ENCODE results near the gene TBC1D14. TPM values are rescaled to one million over a fixed set of nuclear protein-coding genes. Genes with fewer than 3 reads are reported as not detected.

Gene TBC1D14
- total and polyA plus RNA-seq, 10 of the 15 experiments (the other 5 are each of a cell fraction or from before 2014, with no cell fraction given): 0.87 to 39.3 (median 30.1) TPM

DNA sequence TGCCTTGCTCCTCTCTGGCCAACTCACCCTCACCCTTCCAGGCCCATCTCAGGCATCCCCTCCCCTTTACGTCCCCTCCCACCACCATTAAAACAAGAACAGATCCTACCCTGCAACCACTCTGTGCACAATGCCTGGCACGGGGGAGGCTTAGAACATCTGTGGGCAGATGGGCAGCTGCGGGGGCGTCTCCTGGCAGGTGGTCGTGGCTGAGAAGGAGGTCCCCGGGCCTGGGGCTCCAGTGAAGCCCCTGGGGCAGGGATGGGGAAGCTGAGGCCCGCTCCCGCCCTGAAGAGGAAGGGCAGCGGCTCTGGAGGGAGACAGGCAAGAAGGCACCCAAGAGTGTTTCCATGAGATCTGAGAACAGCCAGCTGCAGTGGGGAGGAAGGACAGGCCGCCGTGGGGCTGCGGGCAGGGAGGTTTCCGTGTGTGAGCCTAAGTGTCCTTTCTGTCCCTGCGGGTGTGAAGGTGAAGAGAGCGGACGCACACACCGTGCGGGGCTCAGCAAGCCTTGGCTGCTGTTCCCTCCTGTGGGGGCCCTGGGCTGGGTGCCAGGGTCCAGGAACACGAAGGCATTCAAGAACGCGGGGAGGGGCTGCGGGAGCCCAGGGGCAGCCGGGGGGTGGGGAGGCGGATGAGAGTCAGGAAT is 7.8 kb upstream of the TBC1D14 start:
- ATAC-seq (no peak), DNase-seq (ENCODE audit: low read depth, low spot score) (no peak), FAIRE-seq (no peak)
- CTCF ChIA-PET: no interaction called here
- intact Hi-C loops (cut with micrococcal nuclease; ENCODE audit: unreplicated experiment) (no loop called here), in situ Hi-C loops (cut with MboI) (no loop called here)
- H3K27me3 ChIP-seq (replicated peaks in 1 of 2; ENCODE audit: control insufficient read depth in 2 of 2, insufficient read depth in 2 of 2, low read length in 1 of 2): no peaks in the 10 kb centered on the region
- TF ChIP-seq BCL3 (IDR thresholded peaks at IDR 0.05; ENCODE audit: borderline replicate concordance, insufficient read depth, low read depth, low read length, poor library complexity, severe bottlenecking) (peak; percentile 23), CHD1 (IDR thresholded peaks at IDR 0.05; ENCODE audit: low read depth, low read length) (no peak)
- 77% methylated on average over 20 of the region's 24 CpGs for WGBS (ENCODE audit: insufficient coverage, insufficient replicate concordance, low lambda C conversion rate, missing lambda C conversion rate)
- H3K4me3 ChIP-seq: no peak overlapping the region
- BruUV-seq (replicated peaks): no TSS peak
- H3K9me3 ChIP-seq (replicated peaks; ENCODE audit: control insufficient read depth, insufficient read depth, low read length): no peaks in the 10 kb centered on the region
- RAD21 ChIA-PET (ENCODE audit: unreplicated experiment): no interaction called here
- no peak overlapping the region for H3K27ac ChIP-seq (ENCODE audit: control insufficient read depth, insufficient read depth)
- SMC1A ChIA-PET (ENCODE audit: uncharacterized antibody, unreplicated experiment): no interaction called here
- H3K36me3 ChIP-seq (ENCODE audit: control insufficient read depth in 2 of 2, insufficient read depth in 2 of 2, low read length in 1 of 2): no peaks in the 10 kb centered on the region
- H4K20me1 ChIP-seq (ENCODE audit: control insufficient read depth, insufficient read depth): no peaks in the 10 kb centered on the region
- POLR2A ChIA-PET: interaction anchor here (1.1 kb wide), 1 partner anchor 16 kb away, joined by 3 read pairs; no protein-coding TSS in a partner anchor
- no peaks in the 10 kb centered on the region for H3K79me2 ChIP-seq (ENCODE audit: control insufficient read depth, insufficient read depth, low read length)
- H3K4me2 ChIP-seq (ENCODE audit: control insufficient read depth, insufficient read depth): no peak overlapping the region
- H3K4me1 ChIP-seq (ENCODE audit: control insufficient read depth, insufficient read depth, low read length): peaks cover 15% of the 10 kb centered on the region
- no peak overlapping the region for H2AFZ ChIP-seq (ENCODE audit: control insufficient read depth, low read depth, low read length)
- no peak overlapping the region for H3K9ac ChIP-seq (ENCODE audit: control insufficient read depth, insufficient read depth, low read length)

GRCh38 chr4:6902318-6903042 is 7.1 kb upstream of the TBC1D14 start:
- 73% methylated on average over 27 of the region's 27 CpGs for WGBS (ENCODE audit: insufficient coverage, insufficient replicate concordance, low lambda C conversion rate, missing lambda C conversion rate)
- FAIRE-seq (no peak), ATAC-seq (no peak), DNase-seq (ENCODE audit: low read depth, low spot score) (no peak)
- H3K4me1 ChIP-seq (ENCODE audit: control insufficient read depth, insufficient read depth, low read length): peaks cover 15% of the 10 kb centered on the region
- no peak overlapping the region for H2AFZ ChIP-seq (ENCODE audit: control insufficient read depth, low read depth, low read length)
- H4K20me1 ChIP-seq (ENCODE audit: control insufficient read depth, insufficient read depth): no peaks in the 10 kb centered on the region
- no peak overlapping the region for H3K9ac ChIP-seq (ENCODE audit: control insufficient read depth, insufficient read depth, low read length)
- no peak overlapping the region for H3K27ac ChIP-seq (ENCODE audit: control insufficient read depth, insufficient read depth)
- in situ Hi-C loops (cut with MboI) (no loop called here), intact Hi-C loops (cut with micrococcal nuclease; ENCODE audit: unreplicated experiment) (no loop called here)
- no peaks in the 10 kb centered on the region for H3K36me3 ChIP-seq (ENCODE audit: control insufficient read depth in 2 of 2, insufficient read depth in 2 of 2, low read length in 1 of 2)
- H3K9me3 ChIP-seq (replicated peaks; ENCODE audit: control insufficient read depth, insufficient read depth, low read length): no peaks in the 10 kb centered on the region
- BruUV-seq (replicated peaks): no TSS peak
- ChIA-PET POLR2A (interaction anchor here (1.1 kb wide), 1 partner anchor 17 kb away, joined by 3 read pairs; no protein-coding TSS in a partner anchor), RAD21 (ENCODE audit: unreplicated experiment) (interaction anchor here (0.9 kb wide), 1 partner anchor 139 kb away, joined by 3 read pairs; no protein-coding TSS in a partner anchor), CTCF (no interaction called here), SMC1A (ENCODE audit: uncharacterized antibody, unreplicated experiment) (no interaction called here)
- H3K4me3 ChIP-seq: no peak overlapping the region
- no peak overlapping the region for H3K4me2 ChIP-seq (ENCODE audit: control insufficient read depth, insufficient read depth)
- H3K27me3 ChIP-seq (replicated peaks in 1 of 2; ENCODE audit: control insufficient read depth in 2 of 2, insufficient read depth in 2 of 2, low read length in 1 of 2): 0 out of 4 replicates have a peak, but pooled peaks cover 0 to 3% of the 10 kb centered on the region in 2 experiments
- no peaks in the 10 kb centered on the region for H3K79me2 ChIP-seq (ENCODE audit: control insufficient read depth, insufficient read depth, low read length)
- TF ChIP-seq RFX5 (IDR thresholded peaks at IDR 0.05; ENCODE audit: low read depth, low read length) (no peak), CUX1 (IDR thresholded peaks at IDR 0.05; ENCODE audit: insufficient replicate concordance, low read depth, low read length) (no peak), MXI1 (IDR thresholded peaks at IDR 0.05; ENCODE audit: low read depth, low read length) (no peak), SUZ12 (IDR thresholded peaks at IDR 0.05; ENCODE audit: unreplicated experiment) (no peak)
- TF ChIP-seq, protein P1, sequence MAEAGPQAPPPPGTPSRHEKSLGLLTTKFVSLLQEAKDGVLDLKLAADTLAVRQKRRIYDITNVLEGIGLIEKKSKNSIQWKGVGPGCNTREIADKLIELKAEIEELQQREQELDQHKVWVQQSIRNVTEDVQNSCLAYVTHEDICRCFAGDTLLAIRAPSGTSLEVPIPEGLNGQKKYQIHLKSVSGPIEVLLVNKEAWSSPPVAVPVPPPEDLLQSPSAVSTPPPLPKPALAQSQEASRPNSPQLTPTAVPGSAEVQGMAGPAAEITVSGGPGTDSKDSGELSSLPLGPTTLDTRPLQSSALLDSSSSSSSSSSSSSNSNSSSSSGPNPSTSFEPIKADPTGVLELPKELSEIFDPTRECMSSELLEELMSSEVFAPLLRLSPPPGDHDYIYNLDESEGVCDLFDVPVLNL (IDR thresholded peaks at IDR 0.05; ENCODE audit: low read depth, low read length): no peak
